ENCODE data around the gene MLLT1. TPM values are rescaled to one million over a fixed set of nuclear protein-coding genes. Genes with fewer than 3 reads are reported as not detected.

Gene MLLT1
- total RNA-seq, 2 experiments from 2014 or later = 17.5 to 56.0 TPM

DNA sequence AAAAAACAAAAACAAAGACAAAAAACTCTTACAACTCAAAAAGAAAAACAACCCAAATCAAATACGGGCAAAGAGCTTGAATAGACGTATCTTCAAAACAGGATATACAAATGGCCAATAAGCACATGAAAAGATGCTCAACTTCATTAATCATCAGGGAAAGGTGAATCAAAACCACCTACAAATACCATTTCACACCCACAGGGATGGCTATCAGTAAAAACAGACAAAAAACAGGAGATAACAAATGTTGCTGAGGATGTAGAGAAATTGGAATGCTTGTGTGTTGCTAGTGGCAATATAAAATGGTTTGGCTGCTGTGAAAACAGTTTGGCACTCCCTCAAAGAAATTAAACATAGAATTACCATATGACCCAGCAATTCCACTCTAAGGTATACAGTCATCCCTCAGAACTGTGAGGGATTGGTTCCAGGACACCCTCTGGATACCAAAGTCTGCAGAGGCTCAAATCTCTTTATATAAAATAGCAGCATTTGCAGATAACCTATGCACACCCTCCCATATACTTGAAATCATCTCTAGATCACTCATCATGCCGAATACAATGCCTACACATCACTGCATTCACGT, 29.7 kb downstream of the MLLT1 start:
- Histone ChIP-seq H3K9me3 (ENCODE audit: low read length) (peaks cover 18% of the 10 kb centered on the region; the same call in 1 of the 2 replicates), H3K27ac (ENCODE audit: low read depth, low read length, poor library complexity, severe bottlenecking) (peak overlapping the region; percentile 27), H2AFZ (ENCODE audit: low read length) (no peak overlapping the region), H3K36me3 (ENCODE audit: insufficient read depth, low read length) (peaks cover 53% of the 10 kb centered on the region), H3K79me2 (ENCODE audit: insufficient read depth, low read depth, low read length) (peaks cover 83% of the 10 kb centered on the region), H3K4me3 (ENCODE audit: low read depth, low read length, poor library complexity, severe bottlenecking) (no peak overlapping the region), H3K4me1 (ENCODE audit: insufficient read depth, low read length, poor library complexity, severe bottlenecking) (peaks cover 33% of the 10 kb centered on the region), H4K20me1 (ENCODE audit: insufficient read depth, low read length) (no peaks in the 10 kb centered on the region), H3K9me2 (ENCODE audit: insufficient read depth, low read length) (no peaks in the 10 kb centered on the region), H3K4me2 (ENCODE audit: low read length) (no peak overlapping the region)
- BruUV-seq (replicated peaks) = no TSS peak
- intact Hi-C loops (cut with micrococcal nuclease; ENCODE audit: unreplicated experiment) = no loop called here
- POLR2A ChIA-PET = no interaction called here
- DNase-seq (ENCODE audit: low spot score) = no peak
- no peak for TF ChIP-seq EZH2phosphoT487 (IDR thresholded peaks at IDR 0.05; ENCODE audit: borderline replicate concordance, low read depth, low read length)
- TF ChIP-seq, protein P1, sequence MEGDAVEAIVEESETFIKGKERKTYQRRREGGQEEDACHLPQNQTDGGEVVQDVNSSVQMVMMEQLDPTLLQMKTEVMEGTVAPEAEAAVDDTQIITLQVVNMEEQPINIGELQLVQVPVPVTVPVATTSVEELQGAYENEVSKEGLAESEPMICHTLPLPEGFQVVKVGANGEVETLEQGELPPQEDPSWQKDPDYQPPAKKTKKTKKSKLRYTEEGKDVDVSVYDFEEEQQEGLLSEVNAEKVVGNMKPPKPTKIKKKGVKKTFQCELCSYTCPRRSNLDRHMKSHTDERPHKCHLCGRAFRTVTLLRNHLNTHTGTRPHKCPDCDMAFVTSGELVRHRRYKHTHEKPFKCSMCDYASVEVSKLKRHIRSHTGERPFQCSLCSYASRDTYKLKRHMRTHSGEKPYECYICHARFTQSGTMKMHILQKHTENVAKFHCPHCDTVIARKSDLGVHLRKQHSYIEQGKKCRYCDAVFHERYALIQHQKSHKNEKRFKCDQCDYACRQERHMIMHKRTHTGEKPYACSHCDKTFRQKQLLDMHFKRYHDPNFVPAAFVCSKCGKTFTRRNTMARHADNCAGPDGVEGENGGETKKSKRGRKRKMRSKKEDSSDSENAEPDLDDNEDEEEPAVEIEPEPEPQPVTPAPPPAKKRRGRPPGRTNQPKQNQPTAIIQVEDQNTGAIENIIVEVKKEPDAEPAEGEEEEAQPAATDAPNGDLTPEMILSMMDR (conservative IDR thresholded peaks at IDR 0.05; ENCODE audit: low read length) = no peak
- CTCF ChIA-PET (ENCODE audit: unreplicated experiment) = no interaction called here

DNA sequence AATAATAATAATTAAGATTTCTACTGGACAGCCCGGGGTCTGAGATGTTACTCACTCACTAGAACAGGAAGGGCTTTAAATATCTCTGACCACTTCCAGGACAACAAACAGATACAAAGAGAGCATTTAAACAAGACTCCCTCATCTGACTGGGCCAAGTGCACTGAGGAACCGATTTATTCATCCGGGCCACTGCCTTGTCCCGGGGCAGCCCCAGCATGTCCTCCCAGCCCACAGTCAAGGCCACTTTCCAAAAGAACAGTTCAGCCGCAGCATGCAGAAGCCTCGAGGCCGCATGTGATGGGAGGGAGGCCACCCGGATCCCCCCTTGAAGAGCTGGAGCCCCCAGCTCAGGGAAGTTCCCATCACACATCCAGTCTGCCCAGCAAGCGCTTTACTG, 30.5 kb downstream of the MLLT1 start:
- CTCF ChIA-PET (ENCODE audit: unreplicated experiment) = no interaction called here
- H3K27ac ChIP-seq (ENCODE audit: low read depth, low read length, poor library complexity, severe bottlenecking) = peak overlapping the region; percentile 27
- no peaks in the 10 kb centered on the region for H4K20me1 ChIP-seq (ENCODE audit: insufficient read depth, low read length)

DNA sequence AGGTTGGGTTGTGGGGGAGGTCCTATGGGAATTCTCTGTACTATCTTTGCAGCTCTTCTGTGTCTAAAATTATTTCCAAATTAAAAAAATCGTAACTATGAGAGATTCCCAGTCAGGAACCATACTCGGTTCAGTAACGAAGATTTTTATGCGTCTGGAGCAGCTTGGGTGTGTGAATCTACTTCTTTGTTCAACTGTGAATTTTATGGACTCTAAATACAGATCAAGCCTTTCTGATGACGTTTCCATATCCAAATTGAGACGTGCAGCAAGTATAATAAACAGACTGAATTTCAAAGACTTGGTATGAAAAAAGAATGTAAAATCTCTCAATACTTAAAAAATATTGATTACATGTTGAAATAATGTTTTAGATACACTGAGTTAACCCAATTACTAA, 30.9 kb downstream of the MLLT1 start:
- Histone ChIP-seq H3K9me2 (ENCODE audit: insufficient read depth, low read length) (no peaks in the 10 kb centered on the region), H3K36me3 (ENCODE audit: insufficient read depth, low read length) (peaks cover 40% of the 10 kb centered on the region), H3K79me2 (ENCODE audit: insufficient read depth, low read depth, low read length) (peaks cover 96% of the 10 kb centered on the region), H4K20me1 (ENCODE audit: insufficient read depth, low read length) (no peaks in the 10 kb centered on the region), H3K4me3 (ENCODE audit: low read depth, low read length, poor library complexity, severe bottlenecking) (no peak overlapping the region), H3K9me3 (ENCODE audit: low read length) (peaks cover 18% of the 10 kb centered on the region; the same call in 1 of the 2 replicates), H3K27ac (ENCODE audit: low read depth, low read length, poor library complexity, severe bottlenecking) (peak overlapping the region; percentile 27), H2AFZ (ENCODE audit: low read length) (no peak overlapping the region), H3K4me1 (ENCODE audit: insufficient read depth, low read length, poor library complexity, severe bottlenecking) (peaks cover 46% of the 10 kb centered on the region), H3K4me2 (ENCODE audit: low read length) (peak overlapping the region; percentile 25)
- TF ChIP-seq, protein P1 (conservative IDR thresholded peaks at IDR 0.05; ENCODE audit: low read length) = no peak
- TF ChIP-seq EZH2phosphoT487 (IDR thresholded peaks at IDR 0.05; ENCODE audit: borderline replicate concordance, low read depth, low read length) = no peak
- intact Hi-C loops (cut with micrococcal nuclease; ENCODE audit: unreplicated experiment) = no loop called here
- ChIA-PET CTCF (ENCODE audit: unreplicated experiment) (no interaction called here), POLR2A (no interaction called here)
- no TSS peak for BruUV-seq (replicated peaks)
- no peak for DNase-seq (ENCODE audit: low spot score)

More for the DNA sequence above, 30.5 kb downstream of the MLLT1 start:
- Histone ChIP-seq H3K4me3 (ENCODE audit: low read depth, low read length, poor library complexity, severe bottlenecking) (no peak overlapping the region), H2AFZ (ENCODE audit: low read length) (no peak overlapping the region), H3K4me1 (ENCODE audit: insufficient read depth, low read length, poor library complexity, severe bottlenecking) (peaks cover 42% of the 10 kb centered on the region), H3K4me2 (ENCODE audit: low read length) (peak overlapping the region; percentile 46), H3K9me2 (ENCODE audit: insufficient read depth, low read length) (no peaks in the 10 kb centered on the region), H3K36me3 (ENCODE audit: insufficient read depth, low read length) (peaks cover 45% of the 10 kb centered on the region), H3K9me3 (ENCODE audit: low read length) (peaks cover 18% of the 10 kb centered on the region; the same call in 1 of the 2 replicates), H3K79me2 (ENCODE audit: insufficient read depth, low read depth, low read length) (peaks cover 91% of the 10 kb centered on the region)
- peak; percentile 24 for DNase-seq (ENCODE audit: low spot score)
- POLR2A ChIA-PET = no interaction called here
- BruUV-seq (replicated peaks) = no TSS peak
- TF ChIP-seq, protein P1 (conservative IDR thresholded peaks at IDR 0.05; ENCODE audit: low read length) = no peak
- TF ChIP-seq EZH2phosphoT487 (IDR thresholded peaks at IDR 0.05; ENCODE audit: borderline replicate concordance, low read depth, low read length) = no peak
- intact Hi-C loops (cut with micrococcal nuclease; ENCODE audit: unreplicated experiment) = no loop called here

All from OCI-LY7 (cell line).